ENCODE measurements around the gene ARSA.

GRCh38 chr22:50599816-50600455 is 28.0 kb downstream of the ARSA start:
- TF ChIP-seq CTCF (IDR thresholded peaks at IDR 0.05) (no peak), POLR2A (IDR thresholded peaks at IDR 0.05) (no peak)
